SK-N-MC (cell line): Measurements from ENCODE around the gene SKOR1.

Experiments used
- EZH2 ChIP-seq: fragments of 200-600 bp; sonication (generic); IDR thresholded peaks from one replicate; pipeline ENCODE4 v1.6.1; 2017; ENCODE audit warnings: antibody characterized with exemption
- POLR2AphosphoS5 ChIP-seq: IDR thresholded peaks from 2 replicates; pipeline ENCODE4 v1.6.1; 2012; ENCODE audit warnings: mild to moderate bottlenecking, low read depth, low read length, borderline replicate concordance

DNA sequence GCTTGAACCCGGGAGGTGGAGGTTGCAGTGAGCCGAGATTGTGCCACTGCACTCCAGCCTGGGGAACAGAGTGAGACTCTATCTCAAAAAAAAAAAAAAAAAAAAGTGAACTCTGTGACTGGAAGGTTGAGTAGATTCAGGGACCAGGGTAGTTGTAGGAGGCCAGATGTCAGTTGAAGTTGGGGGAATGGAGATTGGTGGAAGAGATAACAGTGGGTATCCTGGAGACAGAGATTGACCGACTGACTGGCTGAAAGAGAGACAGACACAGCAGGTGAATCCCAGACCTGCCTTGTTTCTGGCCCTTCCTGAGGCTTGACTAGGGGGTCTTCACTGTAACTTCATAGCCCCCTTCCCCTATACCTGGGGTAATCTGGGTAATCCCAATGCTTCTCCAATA is 36.7 kb downstream of the SKOR1 start:
- TF ChIP-seq POLR2AphosphoS5 (no peak), EZH2 (no peak)
